H1 (cell line): ENCODE measurements around the gene SSTR3. TPM values are rescaled to one million over a fixed set of nuclear protein-coding genes. Genes with fewer than 3 reads are reported as not detected.
"Not testable (repeated sequence)": the region's sequence is repeated elsewhere in the genome, so short reads cannot be mapped to it uniquely, and the experiment has no call there.

ENCODE experiments used
- CTCF ChIA-PET: fragments of 300-600 bp; sonication (Branson Sonifier 250); formaldehyde crosslinking; loops from one replicate; lab custom pipeline; 2021; ENCODE audit not compliant: partially characterized antibody; lab: Charles Lee
- POLR2A ChIA-PET: fragments of 300-600 bp; sonication (Branson Sonifier 250); formaldehyde crosslinking; loops from one replicate; lab custom pipeline; 2021; ENCODE audit warnings: inconsistent platforms; ENCODE audit not compliant: partially characterized antibody; lab: Charles Lee
- DNase-seq, 2 experiments: peaks; one replicate each; pipeline versions ENCODE4 v3.0.0 to v3.0.0-alpha.2; 2010 to 2022; ENCODE audit warnings: low spot score in 2 of 2, low read depth in 1 of 2, mixed read lengths in 1 of 2
- FAIRE-seq: peaks from 2 replicates; lab custom pipeline; 2011; peaks lifted over from hg19 to GRCh38; lab: Jason Lieb, UNC
- H2AFZ ChIP-seq: 2 replicates; pipeline ENCODE4 v1.8.1; 2012; ENCODE audit warnings: low read length, inconsistent platforms
- H2AK5ac ChIP-seq: 2 replicates; pipeline ENCODE4 v1.6.1; 2013; ENCODE audit warnings: low read depth, low read length
- H2BK120ac ChIP-seq: replicated peaks from 2 replicates; pipeline ENCODE3; 2013; ENCODE audit warnings: low read depth, low read length, inconsistent platforms
- H2BK12ac ChIP-seq: 2 replicates; pipeline ENCODE4 v1.6.1; 2013; ENCODE audit warnings: low read depth, low read length
- H2BK15ac ChIP-seq: 2 replicates; pipeline ENCODE4 v1.6.1; 2013; ENCODE audit warnings: low read length
- H2BK20ac ChIP-seq: 2 replicates; pipeline ENCODE4 v1.6.1; 2013; ENCODE audit warnings: low read length
- H2BK5ac ChIP-seq: 2 replicates; pipeline ENCODE4 v1.6.1; 2013; ENCODE audit warnings: low read depth, low read length
- H3K14ac ChIP-seq: 2 replicates; pipeline ENCODE4 v1.6.1; 2013; ENCODE audit warnings: inconsistent platforms; ENCODE audit not compliant: insufficient read length
- H3K18ac ChIP-seq: 2 replicates; pipeline ENCODE4 v1.6.1; 2013; ENCODE audit warnings: low read length; ENCODE audit errors: extremely low read depth
- H3K23ac ChIP-seq: 2 replicates; pipeline ENCODE4 v1.6.1; 2013; ENCODE audit warnings: inconsistent platforms; ENCODE audit not compliant: insufficient read length
- H3K23me2 ChIP-seq: 2 replicates; pipeline ENCODE4 v1.6.1; 2013; ENCODE audit warnings: low read depth, low read length
- H3K27ac ChIP-seq: 2 replicates; pipeline ENCODE4 v1.6.1; 2011; ENCODE audit warnings: low read depth, low read length, inconsistent platforms
- H3K27me3 ChIP-seq, 4 experiments: replicated peaks in 1 of 4; 1 replicate in 1 of 4; 2 replicates in 3 of 4; pipeline versions ENCODE4 v1.6.1 to v1.8.1; 2011 to 2013; ENCODE audit warnings: low read length in 3 of 4, mild to moderate bottlenecking in 3 of 4, inconsistent platforms in 2 of 4, mixed read lengths in 2 of 4, moderate library complexity in 1 of 4; ENCODE audit not compliant: control insufficient read depth in 3 of 4, insufficient read depth in 3 of 4; ENCODE audit errors: extremely low read depth in 1 of 4
- H3K36me3 ChIP-seq, 4 experiments: 2 replicates each; pipeline versions ENCODE4 v1.6.1 to v1.8.1; 2011 to 2013; ENCODE audit warnings: mild to moderate bottlenecking in 4 of 4, low read length in 3 of 4, moderate library complexity in 2 of 4, control low read depth in 1 of 4, inconsistent platforms in 1 of 4; ENCODE audit not compliant: insufficient read depth in 4 of 4, control insufficient read depth in 2 of 4
- H3K4ac ChIP-seq: replicated peaks from 2 replicates; pipeline ENCODE3; 2013; ENCODE audit warnings: low read length, low read depth, mixed read lengths, inconsistent platforms; ENCODE audit not compliant: insufficient read length
- H3K4me1 ChIP-seq, 4 experiments: replicated peaks in 1 of 4; 1 replicate in 1 of 4; 2 replicates in 3 of 4; pipeline versions ENCODE4 v1.6.1 to v1.8.1; 2011 to 2013; ENCODE audit warnings: low read length in 3 of 4, inconsistent platforms in 2 of 4, mixed read lengths in 1 of 4; ENCODE audit not compliant: insufficient read depth in 4 of 4, control insufficient read depth in 3 of 4
- H3K4me2 ChIP-seq, 2 experiments: 2 replicates each; pipeline versions ENCODE4 v1.6.1 to v1.8.1; 2011 to 2013; ENCODE audit warnings: low read depth in 2 of 2, low read length in 2 of 2, control low read depth in 1 of 2, inconsistent platforms in 1 of 2, mild to moderate bottlenecking in 1 of 2; ENCODE audit not compliant: insufficient read depth in 1 of 2
- H3K4me3 ChIP-seq, 4 experiments: fragments of 200-600, 300-600 bp in 1 of 4; sonication (generic), shearing (Covaris generic), sonication (Bioruptor Twin) in 1 of 4; 2 replicates each; pipeline versions ENCODE4 v1.5.1 to v1.8.1; 2011 to 2016; ENCODE audit warnings: low read length in 4 of 4, low read depth in 3 of 4, control low read depth in 2 of 4, inconsistent platforms in 2 of 4, mild to moderate bottlenecking in 2 of 4, mixed read lengths in 1 of 4, moderate library complexity in 1 of 4; ENCODE audit not compliant: insufficient read depth in 2 of 4; ENCODE audit errors: extremely low read depth in 1 of 4
- H3K56ac ChIP-seq: replicated peaks from 2 replicates; pipeline ENCODE3; 2013; ENCODE audit warnings: low read depth, mild to moderate bottlenecking, mixed read lengths, low read length, inconsistent platforms; ENCODE audit not compliant: insufficient read length
- H3K79me1 ChIP-seq: 2 replicates; pipeline ENCODE4 v1.6.1; 2013; ENCODE audit warnings: low read depth, low read length, control low read depth
- H3K79me2 ChIP-seq, 2 experiments: 2 replicates each; pipeline versions ENCODE4 v1.6.1 to v1.8.1; 2012 to 2013; ENCODE audit warnings: low read length in 2 of 2, mild to moderate bottlenecking in 2 of 2, inconsistent platforms in 1 of 2; ENCODE audit not compliant: insufficient read depth in 2 of 2, control insufficient read depth in 1 of 2
- H3K9ac ChIP-seq, 4 experiments: replicated peaks in 1 of 4; 1 replicate in 1 of 4; 2 replicates in 3 of 4; pipeline versions ENCODE4 v1.6.1 to v1.8.1; 2011 to 2013; ENCODE audit warnings: low read depth in 3 of 4, low read length in 3 of 4, control low read depth in 2 of 4, mild to moderate bottlenecking in 2 of 4, moderate library complexity in 2 of 4, inconsistent platforms in 1 of 4; ENCODE audit errors: extremely low read depth in 1 of 4
- H3K9me3 ChIP-seq, 2 experiments: 2 replicates each; pipeline versions ENCODE4 v1.6.1 to v1.8.1; 2012 to 2013; ENCODE audit warnings: mild to moderate bottlenecking in 2 of 2, moderate library complexity in 2 of 2, control low read depth in 1 of 2, inconsistent platforms in 1 of 2, low read depth in 1 of 2, low read length in 1 of 2, mixed read lengths in 1 of 2; ENCODE audit not compliant: insufficient read depth in 2 of 2
- H4K20me1 ChIP-seq, 2 experiments: replicated peaks in 1 of 2; 2 replicates each; pipeline versions ENCODE3 to v1.8.1; 2011 to 2013; ENCODE audit warnings: inconsistent platforms in 2 of 2, low read length in 2 of 2, mild to moderate bottlenecking in 1 of 2; ENCODE audit not compliant: insufficient read depth in 2 of 2, control insufficient read depth in 1 of 2
- H4K5ac ChIP-seq: 2 replicates; pipeline ENCODE4 v1.6.1; 2013; ENCODE audit warnings: low read length, low read depth, mixed read lengths, inconsistent platforms; ENCODE audit not compliant: insufficient read length
- H4K8ac ChIP-seq: 2 replicates; pipeline ENCODE4 v1.8.0; 2013; ENCODE audit warnings: mild to moderate bottlenecking, moderate library complexity, low read length, inconsistent platforms; ENCODE audit not compliant: insufficient read depth; ENCODE audit errors: extremely low read depth
- H4K91ac ChIP-seq: replicated peaks from 2 replicates; pipeline ENCODE3; 2013; ENCODE audit warnings: low read length, mixed read lengths, inconsistent platforms; ENCODE audit not compliant: insufficient read length
- WGBS, 2 experiments: shearing (Covaris generic) in 1 of 2; methylation state at CpG; one replicate each; pipeline versions ENCODE4 v1.1.6 to v1.1.7; 2013 to 2015; ENCODE audit warnings: low lambda C conversion rate in 2 of 2, mixed read lengths in 2 of 2, inconsistent platforms in 1 of 2, low coverage in 1 of 2, missing lambda C conversion rate in 1 of 2; ENCODE audit not compliant: insufficient replicate concordance in 2 of 2, insufficient coverage in 1 of 2, insufficient read length in 1 of 2; ENCODE audit errors: extremely low coverage in 1 of 2, missing lambda C conversion rate in 1 of 2; 5-methylcytosine and 5-hydroxymethylcytosine counted together
- polyA plus RNA-seq, 7 experiments: library from polyadenylated mRNA; depleted of rRNA in 3 of 7; stranded (reverse) in 5 of 7; unstranded in 2 of 7; fragments of >200 nt in 5 of 7; fragments of 200-250 nt in 2 of 7; gene quantifications; 1 replicate in 5 of 7; 2 replicates in 1 of 7; 4 replicates in 1 of 7; pipeline versions ENCODE4 v1.2.1 to v1.2.3, GENCODE V29; 2011 to 2013; ENCODE audit warnings: missing spikeins in 2 of 7, mixed read lengths in 2 of 7
- total RNA-seq: library from RNA; stranded (reverse); fragmentation: NEBNext Ultra II Directional; extraction: Animal tissue kit (Norgen Biotek cat#: 25700); gene quantifications from 2 replicates; pipeline ENCODE4 v1.2.1, GENCODE V29; 2021

Gene SSTR3
- total and polyA plus RNA-seq, 2 of the 8 experiments (the other 6 are each of a cell fraction or from before 2014, with no cell fraction given): 0.22 to 0.77 TPM

- not testable (repeated sequence) for H3K4me3 ChIP-seq, H2BK12ac ChIP-seq, H3K4ac ChIP-seq, H3K4me2 ChIP-seq, H3K27ac ChIP-seq, H3K23me2 ChIP-seq, H2BK120ac ChIP-seq, H2AK5ac ChIP-seq, H3K56ac ChIP-seq, H2BK5ac ChIP-seq, H3K36me3 ChIP-seq, H4K5ac ChIP-seq, H4K91ac ChIP-seq, H3K23ac ChIP-seq, H2BK20ac ChIP-seq, H3K9ac ChIP-seq, H2AFZ ChIP-seq, H4K20me1 ChIP-seq, H2BK15ac ChIP-seq, H3K14ac ChIP-seq, H3K79me2 ChIP-seq, H3K79me1 ChIP-seq, DNase-seq, H3K9me3 ChIP-seq, H4K8ac ChIP-seq, FAIRE-seq, H3K18ac ChIP-seq, H3K27me3 ChIP-seq
- peaks cover 3 to 19% (median 10%) of the 10 kb centered on the region in 4 experiments; a peak in 5 of 7 replicates for H3K4me1 ChIP-seq
- ChIA-PET CTCF (interaction anchor here (0.5 to 7.7 kb wide), 14 partner anchors 8 to 271 kb away, joined by 3 to 77 read pairs (median 4); no protein-coding TSS in a partner anchor), POLR2A (interaction anchor here (1.1 kb wide), 1 partner anchor 137 kb away, joined by 3 read pairs; no protein-coding TSS in a partner anchor)
- 93% methylated on average over 6 of the region's 6 CpGs; no CpG with 5 or more reads in 1 of the 2 experiments for WGBS, 2 experiments
These were observed 10.8 kb downstream of the SSTR3 start for GRCh38 chr22:37201443-37201820.
